Natural killer cell (primary cell): ENCODE results near the gene DMRTC2. TPM values are rescaled to one million over a fixed set of nuclear protein-coding genes. Genes with fewer than 3 reads are reported as not detected.

Experiments
- ATAC-seq, 3 donors: fragments of 150-1000 bp in 2 of 3; fragments of 200-7000 bp in 1 of 3; cut with Tn5 transposase; 1 replicate in 1 of 3; 2 replicates in 2 of 3; pipeline ENCODE4 v1.10.0; 2021; ENCODE audit warnings: mild to moderate bottlenecking in 2 of 3, moderate library complexity in 2 of 3
- DNase-seq, 2 donors: peaks; one replicate each; pipeline versions ENCODE4 v3.0.0 to v3.0.0-alpha.2; 2013 to 2021; ENCODE audit warnings: mixed read lengths in 1 of 2
- H3K27ac ChIP-seq: one replicate; pipeline ENCODE4 v1.5.1; 2013; ENCODE audit warnings: mild to moderate bottlenecking, low read length
- H3K27me3 ChIP-seq: one replicate; pipeline ENCODE4 v1.6.1; 2013; ENCODE audit warnings: low read length; ENCODE audit not compliant: control insufficient read depth, insufficient read depth
- H3K36me3 ChIP-seq: one replicate; pipeline ENCODE4 v1.6.1; 2013; ENCODE audit warnings: low read length; ENCODE audit not compliant: control insufficient read depth, insufficient read depth
- H3K4me1 ChIP-seq: one replicate; pipeline ENCODE4 v1.6.1; 2013; ENCODE audit warnings: low read length; ENCODE audit not compliant: control insufficient read depth, insufficient read depth
- H3K4me3 ChIP-seq: one replicate; pipeline ENCODE4 v1.5.1; 2013; ENCODE audit warnings: low read length
- H3K9me3 ChIP-seq: one replicate; pipeline ENCODE4 v1.6.1; 2013; ENCODE audit warnings: low read length; ENCODE audit not compliant: control insufficient read depth, insufficient read depth
- H3K27ac Mint-ChIP-seq, 2 donors: one replicate each; pipeline ENCODE4 v1.8.0; 2022; ENCODE audit warnings: mild to moderate bottlenecking in 2 of 2, mixed read lengths in 2 of 2, moderate library complexity in 1 of 2
- H3K27me3 Mint-ChIP-seq, 2 donors: one replicate each; pipeline ENCODE4 v1.8.0; 2022; ENCODE audit warnings: low read depth in 2 of 2, mixed read lengths in 2 of 2
- H3K36me3 Mint-ChIP-seq: one replicate; pipeline ENCODE4 v1.8.0; 2022; ENCODE audit warnings: mixed read lengths
- H3K4me1 Mint-ChIP-seq, 2 donors: one replicate each; pipeline ENCODE4 v1.8.0; 2022; ENCODE audit warnings: mixed read lengths in 2 of 2
- H3K4me3 Mint-ChIP-seq: one replicate; pipeline ENCODE4 v1.8.0; 2022; ENCODE audit warnings: mild to moderate bottlenecking, moderate library complexity, mixed read lengths
- H3K9me3 Mint-ChIP-seq, 2 donors: one replicate each; pipeline ENCODE4 v1.8.0; 2022; ENCODE audit warnings: mixed read lengths in 2 of 2
- CTCF ChIP-seq: fragments of 200-600 bp; IDR thresholded peaks from one replicate; pipeline ENCODE4 v1.8.0; 2022; ENCODE audit warnings: antibody characterized with exemption
- WGBS: methylation state at CpG from one replicate; pipeline ENCODE4 v1.1.7; 2013; ENCODE audit warnings: missing lambda C conversion rate; ENCODE audit not compliant: insufficient coverage; 5-methylcytosine and 5-hydroxymethylcytosine counted together
- intact Hi-C: fragments of 100-400 bp; cut with micrococcal nuclease; formaldehyde crosslinking; loops from one replicate; pipeline ENCODE4 v1.14.2; 2022
- total RNA-seq, 4 donors: library from RNA; stranded (reverse); fragments of 120-200 nt in 1 of 4; gene quantifications; one replicate each; pipeline versions ENCODE4 v1.2.3 to v1.2.4, GENCODE V29; 2013 to 2022

Gene DMRTC2
- total RNA-seq, 3 donors from 2014 or later (not counting 1 experiment from before 2014, with no cell fraction given): not detected

GRCh38 chr19:41859618-41860418 is 15.0 kb downstream of the DMRTC2 start, which contains the start of gene RPS19:
TSS of gene RPS19 (plus strand) at chr19:41860255. CDS start at chr19:41860775, 520 bp downstream.
- Mint-ChIP-seq H3K27ac (peak within 1 kb of the TSS; percentile 94 to 96), H3K4me3 (peak within 1 kb of the TSS; percentile 95), H3K36me3 (no peaks in the 10 kb centered on the region), H3K9me3 (no peaks in the 10 kb centered on the region), H3K27me3 (no peaks in the 10 kb centered on the region), H3K4me1 (peaks cover 35 to 52% of the 10 kb centered on the region in 2 donors)
- DNase-seq (peak; percentile 98 to 99), ATAC-seq (peak; percentile 86 to 95 (median 86))
- H3K27ac ChIP-seq: peak within 1 kb of the TSS; percentile 92
- H3K36me3 ChIP-seq: peaks cover 39% of the 10 kb centered on the region
- under 1% methylated on average over 76 of the region's 76 CpGs for WGBS
- H3K9me3 ChIP-seq: no peaks in the 10 kb centered on the region
- peak within 1 kb of the TSS; percentile 82 for H3K4me3 ChIP-seq
- peaks cover 48% of the 10 kb centered on the region for H3K4me1 ChIP-seq
- TF ChIP-seq CTCF: peak; percentile 72
- no peaks in the 10 kb centered on the region for H3K27me3 ChIP-seq
- intact Hi-C loops: loop anchor here (1.0 to 2.0 kb wide), 4 partner anchors 11 to 175 kb away; no protein-coding TSS in a partner anchor

GRCh38 chr19:41860419-41861115 is 15.7 kb downstream of the DMRTC2 start:
- WGBS: under 1% methylated on average over 45 of the region's 45 CpGs
- Histone ChIP-seq H3K27ac (peak overlapping the region; percentile 51), H3K4me1 (peaks cover 50% of the 10 kb centered on the region), H3K9me3 (no peaks in the 10 kb centered on the region), H3K4me3 (peak overlapping the region; percentile 82), H3K27me3 (no peaks in the 10 kb centered on the region), H3K36me3 (peaks cover 45% of the 10 kb centered on the region)
- peak in 1 of 2 donors; percentile 53 for DNase-seq
- TF ChIP-seq CTCF: no peak
- H3K27ac Mint-ChIP-seq: peak overlapping the region; percentile 94 to 96
- intact Hi-C loops: loop anchor here (1.0 kb wide), 1 partner anchor 11 kb away; no protein-coding TSS in a partner anchor
- no peaks in the 10 kb centered on the region for H3K27me3 Mint-ChIP-seq
- H3K4me1 Mint-ChIP-seq: peaks cover 35 to 52% of the 10 kb centered on the region in 2 donors
- peak overlapping the region; percentile 95 for H3K4me3 Mint-ChIP-seq
- no peak for ATAC-seq
- no peaks in the 10 kb centered on the region for H3K9me3 Mint-ChIP-seq
- H3K36me3 Mint-ChIP-seq: no peaks in the 10 kb centered on the region

GRCh38 chr19:41861116-41861768 is 16.4 kb downstream of the DMRTC2 start:
- ATAC-seq: no peak
- Histone ChIP-seq H3K27ac (peak overlapping the region; percentile 51), H3K4me1 (peaks cover 53% of the 10 kb centered on the region), H3K36me3 (peaks cover 48% of the 10 kb centered on the region), H3K9me3 (no peaks in the 10 kb centered on the region), H3K27me3 (no peaks in the 10 kb centered on the region), H3K4me3 (peak overlapping the region; percentile 82)
- no peak for TF ChIP-seq CTCF
- H3K9me3 Mint-ChIP-seq: no peaks in the 10 kb centered on the region
- no peaks in the 10 kb centered on the region for H3K36me3 Mint-ChIP-seq
- H3K27ac Mint-ChIP-seq: peak overlapping the region; percentile 94 to 96
- intact Hi-C loops: no loop called here
- H3K4me3 Mint-ChIP-seq: peak overlapping the region; percentile 95
- H3K4me1 Mint-ChIP-seq: peaks cover 35 to 54% of the 10 kb centered on the region in 2 donors
- WGBS: 45% methylated on average over 8 of the region's 9 CpGs
- DNase-seq: no peak
- no peaks in the 10 kb centered on the region for H3K27me3 Mint-ChIP-seq
